Superior temporal gyrus (tissue), 1 donor: ENCODE results near the gene TUBGCP6.
"Not testable (repeated sequence)": the region's sequence is repeated elsewhere in the genome, so short reads cannot be mapped to it uniquely, and the experiment has no call there.

Experiments
- DNase-seq: peaks from one replicate; pipeline ENCODE4 v3.0.0-alpha.2; 2016; ENCODE audit errors: extremely low spot score

Gene TUBGCP6

GRCh38 chr22:50210378-50211139 is 34.3 kb downstream of the TUBGCP6 start:
- DNase-seq = no peak

- DNase-seq = peak; percentile 86
Observed at GRCh38 chr22:50209893-50210292, 34.9 kb downstream of the TUBGCP6 start.

GRCh38 chr22:50208939-50209892 is 35.6 kb downstream of the TUBGCP6 start:
- no peak for DNase-seq

- DNase-seq = no peak
Observed at GRCh38 chr22:50208430-50208938, 36.3 kb downstream of the TUBGCP6 start.

- DNase-seq = no peak
Observed at GRCh38 chr22:50207383-50208140, 37.3 kb downstream of the TUBGCP6 start.

- DNase-seq = no peak
Observed at GRCh38 chr22:50206599-50206998, 38.2 kb downstream of the TUBGCP6 start.

- DNase-seq = no peak
Observed at GRCh38 chr22:50205781-50206569, 38.8 kb downstream of the TUBGCP6 start.

GRCh38 chr22:50204998-50205397 is 39.8 kb downstream of the TUBGCP6 start:
- DNase-seq = not testable (repeated sequence)

- DNase-seq = no peak
Observed at GRCh38 chr22:50204571-50204970, 40.3 kb downstream of the TUBGCP6 start.

- no peak for DNase-seq
Observed at GRCh38 chr22:50203288-50203687, 41.5 kb downstream of the TUBGCP6 start.

GRCh38 chr22:50202130-50202666 is 42.6 kb downstream of the TUBGCP6 start:
- no peak for DNase-seq

GRCh38 chr22:50201191-50202129 is 43.4 kb downstream of the TUBGCP6 start:
- no peak for DNase-seq

- DNase-seq = peak; percentile 87
Observed at GRCh38 chr22:50200461-50201190, 44.2 kb downstream of the TUBGCP6 start, which contains the start of gene SELENOO. TSS of gene SELENOO (plus strand) at chr22:50201011. CDS start at chr22:50201037, 26 bp downstream.

GRCh38 chr22:50199829-50200460 is 44.9 kb downstream of the TUBGCP6 start:
- DNase-seq = no peak

- no peak for DNase-seq
Observed at GRCh38 chr22:50199251-50199721, 45.5 kb downstream of the TUBGCP6 start.

- DNase-seq = no peak
Observed at GRCh38 chr22:50198624-50199017, 46.2 kb downstream of the TUBGCP6 start.

GRCh38 chr22:50197856-50198623 is 46.8 kb downstream of the TUBGCP6 start:
- no peak for DNase-seq
